ENCODE data around the gene TRIM24. TPM values are rescaled to one million over a fixed set of nuclear protein-coding genes. Genes with fewer than 3 reads are reported as not detected.
"Not testable (repeated sequence)": the region's sequence is repeated elsewhere in the genome, so short reads cannot be mapped to it uniquely, and the experiment has no call there.

The TRIM24 gene
- total RNA-seq, 1 experiment from 2014 or later: 113 TPM

DNA sequence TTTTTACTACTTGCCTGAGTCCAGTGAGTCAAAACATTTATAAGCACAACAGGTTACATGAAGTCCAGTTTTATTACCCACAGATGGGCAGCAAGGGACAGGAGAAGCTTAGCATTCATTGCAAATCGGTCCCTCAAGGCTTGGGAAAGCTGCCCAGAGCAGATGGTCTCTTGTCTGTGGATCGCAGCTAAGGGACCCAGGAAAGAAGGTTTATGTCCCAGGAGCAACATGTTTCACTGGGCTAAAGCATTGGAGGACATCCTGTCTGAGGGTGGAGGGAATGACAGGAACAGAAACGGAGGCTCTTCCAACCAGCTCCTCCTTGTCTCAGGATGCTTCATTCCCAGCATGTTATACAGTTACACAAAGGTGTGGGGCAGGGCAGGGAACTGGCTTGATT lies 39.3 kb downstream of the TRIM24 start (continued):
- TF ChIP-seq, protein P1, sequence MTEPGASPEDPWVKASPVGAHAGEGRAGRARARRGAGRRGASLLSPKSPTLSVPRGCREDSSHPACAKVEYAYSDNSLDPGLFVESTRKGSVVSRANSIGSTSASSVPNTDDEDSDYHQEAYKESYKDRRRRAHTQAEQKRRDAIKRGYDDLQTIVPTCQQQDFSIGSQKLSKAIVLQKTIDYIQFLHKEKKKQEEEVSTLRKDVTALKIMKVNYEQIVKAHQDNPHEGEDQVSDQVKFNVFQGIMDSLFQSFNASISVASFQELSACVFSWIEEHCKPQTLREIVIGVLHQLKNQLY (CRISPR knock-in tag; IDR thresholded peaks at IDR 0.05): no peak
- TF ChIP-seq, protein P2, sequence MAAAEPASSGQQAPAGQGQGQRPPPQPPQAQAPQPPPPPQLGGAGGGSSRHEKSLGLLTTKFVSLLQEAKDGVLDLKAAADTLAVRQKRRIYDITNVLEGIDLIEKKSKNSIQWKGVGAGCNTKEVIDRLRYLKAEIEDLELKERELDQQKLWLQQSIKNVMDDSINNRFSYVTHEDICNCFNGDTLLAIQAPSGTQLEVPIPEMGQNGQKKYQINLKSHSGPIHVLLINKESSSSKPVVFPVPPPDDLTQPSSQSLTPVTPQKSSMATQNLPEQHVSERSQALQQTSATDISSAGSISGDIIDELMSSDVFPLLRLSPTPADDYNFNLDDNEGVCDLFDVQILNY (CRISPR knock-in tag; IDR thresholded peaks at IDR 0.05): no peak
- no peak for TF ChIP-seq IRF1 (CRISPR knock-in tag; IDR thresholded peaks at IDR 0.05)
- no peak for TF ChIP-seq GTF2I (CRISPR knock-in tag; conservative IDR thresholded peaks at IDR 0.05)
- no peak for TF ChIP-seq MYBL2 (CRISPR knock-in tag; IDR thresholded peaks at IDR 0.05)
- TF ChIP-seq ZNF425 (CRISPR knock-in tag; conservative IDR thresholded peaks at IDR 0.05): no peak
- TF ChIP-seq KAT7 (CRISPR knock-in tag; IDR thresholded peaks at IDR 0.05; ENCODE audit: borderline replicate concordance): no peak
- no peak for TF ChIP-seq SMAD4 (CRISPR knock-in tag; IDR thresholded peaks at IDR 0.05)

- POLR2A ChIA-PET: interaction anchor here (1.1 kb wide), 1 partner anchor 10 kb away, joined by 3 read pairs; no protein-coding TSS in a partner anchor
- H3K36me3 Mint-ChIP-seq: peaks cover 38% of the 10 kb centered on the region
- ATAC-seq; DNase-seq (ENCODE audit: low spot score); H3K9me3 Mint-ChIP-seq; H3K4me3 Mint-ChIP-seq; CTCF ChIA-PET; H3K27me3 Mint-ChIP-seq (ENCODE audit: low read depth); H3K27ac Mint-ChIP-seq: not testable (repeated sequence)
- H3K4me1 Mint-ChIP-seq: peaks cover 56% of the 10 kb centered on the region
Observed at GRCh38 chr7:138500303-138500702, 40.2 kb downstream of the TRIM24 start.

DNA sequence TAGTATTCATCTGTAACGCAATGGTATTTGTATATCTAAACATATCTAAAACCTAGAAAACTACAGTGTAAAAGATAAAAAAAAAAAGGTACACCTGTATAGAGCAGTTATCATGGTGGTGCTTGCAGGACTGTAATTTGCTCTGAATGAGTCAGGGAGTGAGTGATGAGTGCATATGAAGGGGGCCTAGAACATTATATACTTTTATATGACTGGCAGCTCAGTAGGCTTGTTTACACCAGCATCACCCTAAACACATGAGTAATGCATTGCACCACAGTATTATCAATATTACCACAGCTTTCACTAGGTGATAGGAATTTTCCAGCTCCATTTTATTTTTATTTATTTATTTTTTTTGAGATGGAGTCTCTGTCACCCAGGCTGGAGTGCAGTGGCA lies 40.8 kb downstream of the TRIM24 start:
- Mint-ChIP-seq H3K9me3 (no peaks in the 10 kb centered on the region), H3K27ac (no peak overlapping the region), H3K4me3 (no peak overlapping the region), H3K36me3 (peaks cover 39% of the 10 kb centered on the region), H3K4me1 (peaks cover 54% of the 10 kb centered on the region), H3K27me3 (ENCODE audit: low read depth) (no peaks in the 10 kb centered on the region)
- ATAC-seq (no peak), DNase-seq (ENCODE audit: low spot score) (no peak)
- ChIA-PET POLR2A (interaction anchor here (1.1 kb wide), 1 partner anchor 10 kb away, joined by 3 read pairs; no protein-coding TSS in a partner anchor), CTCF (no interaction called here)
- TF ChIP-seq TEAD1 (CRISPR knock-in tag; IDR thresholded peaks at IDR 0.05): no peak
- no peak for TF ChIP-seq HMGXB4 (CRISPR knock-in tag; IDR thresholded peaks at IDR 0.05)
- no peak for TF ChIP-seq ZNF121 (CRISPR knock-in tag; IDR thresholded peaks at IDR 0.05)
- TF ChIP-seq, protein P2 (CRISPR knock-in tag; IDR thresholded peaks at IDR 0.05): no peak
- TF ChIP-seq, protein P3, sequence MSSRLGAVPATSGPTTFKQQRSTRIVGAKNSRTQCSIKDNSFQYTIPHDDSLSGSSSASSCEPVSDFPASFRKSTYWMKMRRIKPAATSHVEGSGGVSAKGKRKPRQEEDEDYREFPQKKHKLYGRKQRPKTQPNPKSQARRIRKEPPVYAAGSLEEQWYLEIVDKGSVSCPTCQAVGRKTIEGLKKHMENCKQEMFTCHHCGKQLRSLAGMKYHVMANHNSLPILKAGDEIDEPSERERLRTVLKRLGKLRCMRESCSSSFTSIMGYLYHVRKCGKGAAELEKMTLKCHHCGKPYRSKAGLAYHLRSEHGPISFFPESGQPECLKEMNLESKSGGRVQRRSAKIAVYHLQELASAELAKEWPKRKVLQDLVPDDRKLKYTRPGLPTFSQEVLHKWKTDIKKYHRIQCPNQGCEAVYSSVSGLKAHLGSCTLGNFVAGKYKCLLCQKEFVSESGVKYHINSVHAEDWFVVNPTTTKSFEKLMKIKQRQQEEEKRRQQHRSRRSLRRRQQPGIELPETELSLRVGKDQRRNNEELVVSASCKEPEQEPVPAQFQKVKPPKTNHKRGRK (CRISPR knock-in tag; IDR thresholded peaks at IDR 0.05; ENCODE audit: borderline replicate concordance): no peak
- TF ChIP-seq ZNF317 (CRISPR knock-in tag; IDR thresholded peaks at IDR 0.05; ENCODE audit: borderline replicate concordance, low read depth): no peak

Measured in WTC11 (cell line).